KBM-7 (cell line): ENCODE measurements around the gene PIK3R6.
"Not testable (repeated sequence)": the region's sequence is repeated elsewhere in the genome, so short reads cannot be mapped to it uniquely, and the experiment has no call there.

ENCODE experiments used
- DNase-seq: peaks from one replicate; pipeline ENCODE4 v3.0.0-alpha.2; 2015
- in situ Hi-C: fragments of 300-500 bp; cut with MboI; formaldehyde crosslinking; loops from 2 replicates; pipeline ENCODE4 v1.14.3; 2020; ENCODE audit warnings: low sequenced_read_pairs, low pct_unique_long_range_greater_than_20kb, mixed read lengths

Gene PIK3R6

DNA sequence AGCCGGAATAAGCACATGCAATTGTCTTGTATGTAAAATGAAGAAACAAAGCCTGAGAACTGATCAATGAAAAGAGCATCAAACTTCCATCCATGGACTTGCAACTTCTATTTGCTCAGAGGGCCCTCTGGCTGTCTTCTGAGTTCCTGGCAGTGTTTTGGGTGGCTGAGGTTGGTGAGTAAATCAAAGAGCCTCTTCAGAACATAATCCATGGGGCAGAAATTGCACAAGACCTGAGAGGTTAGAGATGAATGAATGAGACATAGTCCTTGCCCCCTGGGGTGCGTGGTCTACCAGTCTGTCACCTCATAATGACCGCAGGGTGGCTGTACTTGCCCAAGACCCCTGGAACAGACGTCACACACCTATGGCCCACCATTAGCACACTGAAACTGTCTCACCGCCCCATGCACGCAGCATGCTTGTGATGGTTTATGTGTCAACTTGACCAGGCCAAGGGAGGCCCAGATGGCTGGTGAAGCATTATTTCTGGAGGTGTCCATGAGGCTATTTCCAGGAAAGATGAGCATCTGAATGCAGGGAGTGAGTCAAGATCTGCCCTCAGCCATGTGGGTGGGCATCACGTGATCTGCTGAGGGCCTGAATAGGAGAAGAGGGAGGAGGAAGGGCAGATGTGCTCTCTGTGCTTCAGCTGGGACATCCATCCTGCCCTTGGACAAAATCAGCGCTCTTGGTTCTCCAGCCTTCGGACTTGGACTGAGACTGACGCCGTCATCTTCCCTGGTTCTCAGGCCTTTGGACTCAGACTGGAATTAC, 8.3 kb downstream of the PIK3R6 start:
- in situ Hi-C loops, result no loop called here

GRCh38 chr17:8857919-8858318, 9.6 kb downstream of the PIK3R6 start:
- peak; percentile 80 for DNase-seq
- in situ Hi-C loops, result no loop called here

More for the DNA sequence above, 8.3 kb downstream of the PIK3R6 start:
- peak; percentile 46 for DNase-seq

GRCh38 chr17:8856869-8857575, 10.5 kb downstream of the PIK3R6 start:
- in situ Hi-C loops, result no loop called here
- DNase-seq, result no peak

DNA sequence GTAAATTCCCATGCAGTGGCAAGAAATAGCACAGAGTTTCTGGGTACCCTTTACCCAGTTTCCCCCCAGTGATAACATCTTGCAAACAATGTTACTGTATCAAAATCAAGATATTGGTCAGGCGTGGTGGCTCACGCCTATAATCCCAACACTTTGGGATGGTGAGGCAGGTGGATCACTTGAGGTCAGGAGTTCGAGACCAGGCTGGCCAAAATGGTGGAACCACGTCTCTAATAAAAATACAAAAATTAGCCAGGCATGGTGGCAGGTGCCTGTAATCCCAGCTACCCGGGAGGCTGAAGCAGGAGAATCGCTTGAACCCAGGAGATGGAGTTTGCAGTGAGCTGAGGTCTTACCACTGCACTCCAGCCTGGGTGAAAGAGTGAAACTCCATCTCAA, 11.3 kb downstream of the PIK3R6 start:
- in situ Hi-C loops, DNase-seq: not testable (repeated sequence)

DNA sequence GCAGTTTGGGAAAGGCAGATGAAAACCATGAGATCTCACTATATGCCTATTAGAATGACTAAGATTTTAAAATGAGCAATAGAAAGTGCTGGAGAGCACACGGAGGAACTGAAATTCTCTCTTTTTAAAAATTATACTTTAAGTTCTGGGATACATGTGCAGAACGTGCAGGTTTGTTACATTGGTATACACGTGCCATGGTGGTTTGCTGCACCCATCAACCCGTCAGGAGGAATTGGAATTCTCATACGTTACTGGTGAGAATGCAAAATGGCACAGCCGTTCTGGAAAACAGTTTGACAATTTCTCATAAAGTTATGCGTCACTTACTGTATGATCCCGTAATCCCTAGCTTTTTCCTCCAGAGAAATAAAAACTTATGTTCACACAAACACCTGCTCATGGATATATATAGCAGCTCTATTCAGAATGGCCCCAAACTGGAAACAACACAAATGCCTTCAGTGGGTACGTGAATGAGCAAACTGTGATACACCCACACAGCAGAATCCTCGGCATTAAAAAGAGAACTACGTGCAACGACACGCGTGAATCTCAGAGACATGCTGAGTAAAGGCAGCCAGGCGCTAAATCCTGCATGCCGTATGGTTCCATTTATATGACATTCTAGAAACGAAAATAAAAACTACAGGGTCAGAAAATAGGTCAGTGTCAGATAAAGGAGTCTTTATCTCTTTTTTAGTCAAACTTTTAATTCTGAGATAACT, 11.8 kb downstream of the PIK3R6 start:
- in situ Hi-C loops, result no loop called here
- DNase-seq, result no peak

- in situ Hi-C loops, result no loop called here
- no peak for DNase-seq
These were observed 15.9 kb downstream of the PIK3R6 start for GRCh38 chr17:8851600-8851999.

DNA sequence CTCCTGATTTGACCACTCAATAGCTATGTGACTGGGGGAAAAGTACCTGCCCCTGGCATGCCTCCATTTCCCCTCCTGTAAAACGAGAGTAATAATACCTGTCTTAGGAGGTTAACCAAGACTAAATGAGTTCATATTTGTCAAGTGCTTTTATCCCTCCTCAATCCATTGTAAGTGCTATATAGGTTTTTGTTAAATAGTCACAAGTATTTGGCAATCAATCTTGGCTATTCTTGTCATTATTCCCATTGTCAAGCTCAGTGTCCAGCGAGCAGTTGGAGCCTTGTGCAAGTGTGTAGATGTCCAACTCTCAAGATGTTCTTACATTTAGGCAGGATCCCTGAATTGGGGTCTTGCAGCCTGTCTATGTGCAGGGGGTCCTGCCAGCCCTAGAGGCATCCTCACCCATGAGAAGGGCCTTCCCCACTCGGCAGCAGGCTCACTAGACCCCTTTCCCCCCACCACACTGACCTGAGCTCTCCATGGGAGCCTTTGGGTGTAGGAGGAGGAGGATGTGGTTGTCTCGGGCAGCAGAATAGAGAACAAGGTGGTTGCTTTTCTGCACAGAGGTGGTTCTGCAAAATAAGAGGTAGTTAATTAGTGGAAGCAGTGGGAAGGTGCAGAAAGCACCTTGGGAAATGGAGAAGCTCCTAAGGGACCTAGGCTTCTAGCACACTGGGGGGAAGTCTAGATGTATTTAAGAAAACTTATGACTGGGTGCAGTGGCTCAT, 18.0 kb downstream of the PIK3R6 start:
- in situ Hi-C loops, result no loop called here
- peak; percentile 60 for DNase-seq

DNA sequence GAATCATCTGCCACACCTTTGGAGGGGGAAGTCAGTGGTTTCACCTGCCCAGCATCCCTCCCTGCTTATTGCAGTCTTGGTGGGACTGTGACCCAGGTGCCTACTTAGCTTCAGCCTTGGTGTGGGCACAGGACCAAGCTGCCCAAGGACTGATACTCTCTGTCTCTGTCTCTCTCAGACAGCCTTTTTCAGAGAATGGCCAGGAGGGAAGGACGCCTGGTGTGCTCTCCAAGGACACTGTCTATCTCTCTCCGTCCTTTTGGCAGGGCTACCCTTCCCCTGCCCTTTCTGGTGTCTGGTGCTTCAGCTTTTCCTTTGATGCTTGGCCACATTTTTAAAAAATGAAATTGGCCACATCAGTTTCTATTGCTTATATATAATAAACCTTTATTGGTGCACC, 19.6 kb downstream of the PIK3R6 start:
- no peak for DNase-seq
- in situ Hi-C loops, result no loop called here

- in situ Hi-C loops, result no loop called here
- peak; percentile 37 for DNase-seq
These were observed 20.7 kb downstream of the PIK3R6 start for GRCh38 chr17:8846768-8847211.

GRCh38 chr17:8844229-8845218, 22.9 kb downstream of the PIK3R6 start:
- no peak for DNase-seq
- in situ Hi-C loops, result no loop called here

DNA sequence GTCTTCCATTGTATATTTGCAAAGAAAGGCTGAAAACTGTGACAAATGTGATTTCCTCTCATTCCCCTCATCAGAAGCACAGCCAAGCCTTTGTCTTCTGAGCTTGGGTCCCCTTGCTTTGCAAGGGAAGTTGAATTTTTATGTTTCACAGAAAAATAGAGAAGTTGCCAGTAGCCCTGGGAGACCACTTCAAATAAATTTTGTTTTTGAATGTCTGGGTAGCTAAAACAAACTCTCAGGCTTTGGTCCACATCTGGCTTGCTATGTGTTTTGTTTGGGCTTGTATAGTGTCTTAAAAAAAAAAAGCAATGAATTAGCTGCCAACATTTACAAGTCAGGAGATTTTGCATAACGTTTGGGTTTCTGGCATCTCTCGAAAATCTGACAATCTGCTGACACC, 24.1 kb downstream of the PIK3R6 start:
- in situ Hi-C loops, result no loop called here
- peak; percentile 68 for DNase-seq

DNA sequence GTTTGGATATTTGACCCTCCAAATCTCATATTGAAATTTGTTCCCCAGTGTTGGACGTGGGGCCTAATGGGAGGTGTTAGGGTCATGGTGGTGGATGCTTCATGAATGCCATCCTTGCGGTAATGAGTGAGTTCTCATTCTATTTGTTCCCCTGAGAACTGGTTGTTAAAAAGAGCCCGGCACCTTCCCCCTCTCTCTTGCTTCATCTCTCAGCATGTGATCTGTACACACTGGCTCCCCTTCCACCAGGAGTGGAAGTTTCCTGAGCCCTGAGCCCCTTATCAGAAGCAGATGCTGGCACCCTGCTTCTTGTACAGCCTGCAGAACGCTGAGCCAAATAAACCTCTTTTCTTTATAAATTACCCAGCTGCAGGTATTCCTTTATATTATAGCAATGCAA, 25.6 kb downstream of the PIK3R6 start:
- in situ Hi-C loops, result no loop called here
- no peak for DNase-seq

DNA sequence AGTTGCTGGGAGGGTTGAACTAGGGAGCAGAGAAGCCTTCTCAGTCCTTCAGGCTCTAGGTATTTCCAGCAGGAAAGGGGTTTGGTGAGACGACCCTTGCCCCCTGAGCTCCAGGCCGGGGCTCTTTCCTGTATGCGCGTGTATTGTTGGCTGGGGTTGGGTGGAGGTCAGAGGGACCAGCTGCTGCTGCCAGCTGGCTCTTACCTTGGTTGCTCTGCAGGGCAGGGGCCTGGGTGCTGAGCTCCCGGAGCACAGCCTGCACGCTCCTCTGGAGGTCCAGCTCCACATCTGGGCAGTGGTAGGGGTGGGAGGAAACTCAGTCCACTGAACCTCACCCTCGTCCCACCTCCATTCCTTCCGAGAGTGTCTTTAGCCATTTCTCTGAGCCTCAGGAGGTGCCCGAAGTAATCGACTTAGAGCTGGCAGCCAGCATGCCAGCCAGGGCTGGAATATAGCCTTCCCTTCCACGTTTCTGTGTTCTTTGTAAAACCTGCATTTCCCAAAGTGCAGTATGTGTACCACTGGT, 28.0 kb downstream of the PIK3R6 start:
- no peak for DNase-seq

GRCh38 chr17:8838551-8839095, 28.9 kb downstream of the PIK3R6 start:
- in situ Hi-C loops, result no loop called here

More for the DNA sequence above, 28.0 kb downstream of the PIK3R6 start:
- in situ Hi-C loops, result no loop called here

DNA sequence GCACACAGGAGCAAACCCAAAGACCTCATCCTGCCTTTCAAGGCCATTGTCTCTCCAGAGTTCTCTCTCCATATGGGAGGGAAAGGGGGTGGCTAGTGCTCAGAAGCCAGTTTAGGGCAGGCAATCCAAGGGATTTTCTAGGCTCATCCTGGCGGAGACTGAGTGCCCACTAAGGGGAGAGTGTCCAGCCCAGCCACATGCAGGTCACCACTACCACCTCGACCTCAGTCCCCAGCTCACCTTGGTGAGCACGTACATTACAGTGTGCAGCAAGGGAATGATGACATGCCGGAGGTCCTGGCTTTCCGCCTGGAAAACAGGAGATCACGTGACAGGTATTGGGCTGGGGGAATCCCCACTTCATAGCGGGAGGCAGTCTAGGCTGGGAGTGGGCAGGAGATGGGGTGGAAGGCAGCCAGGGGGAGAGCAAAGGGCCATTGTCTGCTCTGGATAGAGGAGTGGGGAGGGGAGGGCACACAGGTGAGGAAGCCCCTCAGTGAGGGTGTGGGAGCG, 29.9 kb downstream of the PIK3R6 start:
- in situ Hi-C loops, result no loop called here
- no peak for DNase-seq

More at GRCh38 chr17:8838551-8839095, 28.9 kb downstream of the PIK3R6 start:
- no peak for DNase-seq

DNA sequence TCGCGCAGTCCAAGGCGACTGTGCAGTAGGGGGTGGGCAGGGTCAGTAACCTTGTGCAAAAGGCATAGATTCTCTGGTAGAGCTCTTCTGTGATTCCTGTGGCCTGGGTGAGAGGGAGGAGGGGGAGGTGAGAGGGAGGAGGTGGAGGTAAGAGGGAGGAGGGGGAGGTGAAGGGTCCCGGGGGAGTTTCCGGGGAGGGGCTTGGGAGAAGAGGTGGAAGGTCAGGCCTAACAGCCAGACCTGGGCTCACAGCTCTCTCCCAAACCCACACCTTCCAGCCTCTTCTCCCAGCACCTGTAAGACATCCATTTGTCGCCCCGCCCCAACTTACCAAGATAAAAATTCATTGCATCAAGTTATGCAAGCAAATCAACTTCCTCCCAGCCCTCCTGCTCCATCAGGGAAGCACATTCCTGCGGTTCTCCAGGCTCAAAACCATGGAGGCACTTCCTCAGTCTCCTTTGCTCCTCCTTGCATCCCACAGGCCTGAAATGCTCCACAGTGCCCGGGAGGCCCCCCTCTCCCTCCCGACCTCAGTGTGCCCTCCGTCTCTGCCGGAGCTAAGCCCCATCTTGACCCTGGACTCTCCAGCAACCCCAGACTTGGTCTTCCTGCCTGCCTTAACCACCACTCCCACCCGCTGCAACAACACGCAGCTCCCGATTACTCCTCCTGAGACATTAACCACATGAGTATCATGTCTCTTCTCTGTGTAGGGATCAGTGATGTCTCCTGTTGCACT, 30.5 kb downstream of the PIK3R6 start:
- DNase-seq, result no peak
- in situ Hi-C loops, result no loop called here
